MM.1S (cell line): ENCODE data around the gene SLC27A2.

Experiments used
- EZH2 ChIP-seq: fragments of 300-600 bp; sonication (generic); optimal IDR thresholded peaks from 2 replicates; pipeline ENCODE3; 2017; ENCODE audit warnings: low read depth, mild to moderate bottlenecking, antibody characterized with exemption, low read length, mixed read lengths
- EZH2phosphoT487 ChIP-seq: fragments of 300-600 bp; sonication (generic); IDR thresholded peaks from 2 replicates; pipeline ENCODE4 v1.6.1; 2018; ENCODE audit warnings: antibody characterized with exemption, low read length
- TF ChIP-seq, protein P1 (sequence below): fragments of 300-600 bp; sonication (generic); IDR thresholded peaks from 2 replicates; pipeline ENCODE4 v1.5.1; 2016; ENCODE audit warnings: antibody characterized with exemption, low read length, mixed read lengths

DNA sequence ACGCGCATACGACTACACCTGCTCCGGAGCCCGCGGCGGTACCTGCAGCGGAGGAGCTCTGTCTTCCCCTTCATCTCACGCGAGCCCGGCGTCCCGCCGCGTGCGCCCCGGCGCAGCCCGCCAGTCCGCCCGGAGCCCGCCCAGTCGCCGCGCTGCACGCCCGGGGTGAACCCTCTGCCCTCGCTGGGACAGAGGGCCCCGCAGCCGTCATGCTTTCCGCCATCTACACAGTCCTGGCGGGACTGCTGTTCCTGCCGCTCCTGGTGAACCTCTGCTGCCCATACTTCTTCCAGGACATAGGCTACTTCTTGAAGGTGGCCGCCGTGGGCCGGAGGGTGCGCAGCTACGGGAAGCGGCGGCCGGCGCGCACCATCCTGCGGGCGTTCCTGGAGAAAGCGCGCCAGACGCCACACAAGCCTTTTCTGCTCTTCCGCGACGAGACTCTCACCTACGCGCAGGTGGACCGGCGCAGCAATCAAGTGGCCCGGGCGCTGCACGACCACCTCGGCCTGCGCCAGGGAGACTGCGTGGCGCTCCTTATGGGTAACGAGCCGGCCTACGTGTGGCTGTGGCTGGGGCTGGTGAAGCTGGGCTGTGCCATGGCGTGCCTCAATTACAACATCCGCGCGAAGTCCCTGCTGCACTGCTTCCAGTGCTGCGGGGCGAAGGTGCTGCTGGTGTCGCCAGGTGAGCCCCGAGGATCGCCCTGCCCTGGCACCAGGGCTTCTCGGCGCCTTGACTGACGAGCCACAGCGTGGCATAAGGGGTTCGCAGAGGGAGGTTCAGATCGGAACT, 420 bp downstream of the SLC27A2 start:
- TF ChIP-seq, protein P1, sequence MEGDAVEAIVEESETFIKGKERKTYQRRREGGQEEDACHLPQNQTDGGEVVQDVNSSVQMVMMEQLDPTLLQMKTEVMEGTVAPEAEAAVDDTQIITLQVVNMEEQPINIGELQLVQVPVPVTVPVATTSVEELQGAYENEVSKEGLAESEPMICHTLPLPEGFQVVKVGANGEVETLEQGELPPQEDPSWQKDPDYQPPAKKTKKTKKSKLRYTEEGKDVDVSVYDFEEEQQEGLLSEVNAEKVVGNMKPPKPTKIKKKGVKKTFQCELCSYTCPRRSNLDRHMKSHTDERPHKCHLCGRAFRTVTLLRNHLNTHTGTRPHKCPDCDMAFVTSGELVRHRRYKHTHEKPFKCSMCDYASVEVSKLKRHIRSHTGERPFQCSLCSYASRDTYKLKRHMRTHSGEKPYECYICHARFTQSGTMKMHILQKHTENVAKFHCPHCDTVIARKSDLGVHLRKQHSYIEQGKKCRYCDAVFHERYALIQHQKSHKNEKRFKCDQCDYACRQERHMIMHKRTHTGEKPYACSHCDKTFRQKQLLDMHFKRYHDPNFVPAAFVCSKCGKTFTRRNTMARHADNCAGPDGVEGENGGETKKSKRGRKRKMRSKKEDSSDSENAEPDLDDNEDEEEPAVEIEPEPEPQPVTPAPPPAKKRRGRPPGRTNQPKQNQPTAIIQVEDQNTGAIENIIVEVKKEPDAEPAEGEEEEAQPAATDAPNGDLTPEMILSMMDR = no peak
- TF ChIP-seq EZH2 = no peak
- no peak for TF ChIP-seq EZH2phosphoT487
